ENCODE results near the gene RASSF4.
A peak's percentile ranks its signal among the peaks of the same experiment; 100 is the strongest.

RASSF4 gene

DNA sequence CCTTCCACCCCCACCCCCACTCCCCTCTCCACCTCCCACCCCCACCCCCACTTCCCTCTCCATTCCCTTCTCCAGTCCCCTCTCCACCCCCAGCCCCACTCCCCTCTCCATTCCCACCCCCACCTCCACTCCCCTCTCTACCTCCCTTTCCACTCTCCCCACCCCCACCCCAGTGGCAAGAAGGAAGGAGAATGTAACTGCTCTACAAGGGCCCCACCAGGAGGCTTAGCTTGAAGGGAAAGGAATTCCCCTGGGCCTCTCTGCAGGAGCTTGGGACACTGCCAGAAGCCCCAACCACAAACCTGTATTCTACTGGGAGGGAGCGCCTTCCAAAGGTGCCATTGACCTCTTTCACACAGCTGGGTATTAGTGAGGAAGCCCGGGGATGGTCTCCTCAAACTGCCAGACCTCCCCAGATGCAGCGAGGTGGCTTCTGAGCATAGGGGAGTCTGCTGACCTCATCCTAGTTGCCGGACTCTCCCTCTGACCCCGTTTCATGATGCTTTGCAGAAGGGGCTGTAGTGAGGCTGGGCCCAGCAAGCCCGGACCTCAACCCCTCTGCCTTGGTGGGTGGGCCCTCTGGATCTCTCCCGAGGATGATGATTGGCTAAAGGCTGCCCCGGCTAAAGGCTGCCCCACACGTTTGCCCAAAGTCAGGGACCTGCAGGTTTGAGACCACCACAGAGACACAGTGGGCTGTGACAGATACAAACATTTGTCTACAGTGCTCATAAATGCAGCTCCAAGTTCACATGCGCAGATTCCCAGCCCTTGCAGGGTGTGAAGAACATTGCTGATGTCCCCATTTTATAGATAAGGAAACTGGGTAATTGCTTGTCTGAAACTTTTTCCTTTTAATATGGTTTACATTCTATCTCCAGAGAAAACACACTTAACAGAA, 16.1 kb downstream of the RASSF4 start:
- TF ChIP-seq, protein P1, sequence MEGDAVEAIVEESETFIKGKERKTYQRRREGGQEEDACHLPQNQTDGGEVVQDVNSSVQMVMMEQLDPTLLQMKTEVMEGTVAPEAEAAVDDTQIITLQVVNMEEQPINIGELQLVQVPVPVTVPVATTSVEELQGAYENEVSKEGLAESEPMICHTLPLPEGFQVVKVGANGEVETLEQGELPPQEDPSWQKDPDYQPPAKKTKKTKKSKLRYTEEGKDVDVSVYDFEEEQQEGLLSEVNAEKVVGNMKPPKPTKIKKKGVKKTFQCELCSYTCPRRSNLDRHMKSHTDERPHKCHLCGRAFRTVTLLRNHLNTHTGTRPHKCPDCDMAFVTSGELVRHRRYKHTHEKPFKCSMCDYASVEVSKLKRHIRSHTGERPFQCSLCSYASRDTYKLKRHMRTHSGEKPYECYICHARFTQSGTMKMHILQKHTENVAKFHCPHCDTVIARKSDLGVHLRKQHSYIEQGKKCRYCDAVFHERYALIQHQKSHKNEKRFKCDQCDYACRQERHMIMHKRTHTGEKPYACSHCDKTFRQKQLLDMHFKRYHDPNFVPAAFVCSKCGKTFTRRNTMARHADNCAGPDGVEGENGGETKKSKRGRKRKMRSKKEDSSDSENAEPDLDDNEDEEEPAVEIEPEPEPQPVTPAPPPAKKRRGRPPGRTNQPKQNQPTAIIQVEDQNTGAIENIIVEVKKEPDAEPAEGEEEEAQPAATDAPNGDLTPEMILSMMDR (IDR thresholded peaks at IDR 0.05; ENCODE audit: unreplicated experiment in 3 of 3): no peak
- no peaks in the 10 kb centered on the region for H3K9me3 Mint-ChIP-seq
- H3K27me3 Mint-ChIP-seq (ENCODE audit: low read depth): no peaks in the 10 kb centered on the region
- peaks cover 16% of the 10 kb centered on the region for H3K36me3 Mint-ChIP-seq (ENCODE audit: low read depth)
- H3K4me1 Mint-ChIP-seq: peaks cover 63% of the 10 kb centered on the region
- H3K27ac Mint-ChIP-seq: peak overlapping the region; percentile 83 to 94 (median 89)
- H3K4me3 Mint-ChIP-seq: peak overlapping the region; percentile 63 to 79 (median 69)

DNA sequence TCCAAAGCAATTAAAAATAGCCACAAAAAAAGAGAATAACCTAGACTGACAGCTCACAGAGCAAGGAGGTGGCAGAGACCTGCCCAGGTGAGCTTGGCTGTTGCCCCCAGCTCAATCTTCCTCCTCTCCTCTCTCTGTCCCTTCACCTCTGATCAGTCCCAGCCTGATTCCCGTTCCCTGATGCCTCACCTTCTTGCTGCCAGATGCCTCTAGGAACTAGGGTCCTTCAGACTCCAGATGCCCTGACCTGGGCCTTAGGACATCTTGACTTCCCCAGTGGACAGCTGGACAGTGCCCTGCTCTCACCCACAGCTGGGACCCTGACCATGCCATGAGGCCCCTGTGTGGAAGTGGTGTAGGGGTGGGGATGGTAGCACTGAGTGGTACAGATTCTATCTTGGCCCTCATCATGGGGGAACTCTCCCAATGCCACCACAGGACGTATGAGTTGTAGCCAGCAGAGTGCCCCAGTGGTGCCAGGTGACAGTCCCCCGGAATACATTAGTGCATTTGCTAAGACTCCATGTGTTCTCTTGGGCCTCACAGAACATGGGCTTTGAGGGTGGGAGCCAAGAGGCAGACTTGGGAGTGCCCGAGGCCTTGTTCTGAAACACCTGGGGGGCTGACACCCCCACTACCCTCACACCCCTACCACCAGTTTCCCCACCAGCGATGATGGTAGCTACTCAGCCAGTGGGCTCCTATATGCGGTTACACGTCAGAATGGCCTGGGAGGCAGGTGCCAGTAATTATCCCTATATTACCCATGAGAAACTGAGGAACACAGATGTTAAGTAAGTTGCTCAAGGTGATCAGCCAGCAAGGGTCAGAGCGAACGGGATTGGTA, 17.0 kb downstream of the RASSF4 start:
- H3K27me3 Mint-ChIP-seq (ENCODE audit: low read depth): no peaks in the 10 kb centered on the region
- no peaks in the 10 kb centered on the region for H3K9me3 Mint-ChIP-seq
- H3K4me3 Mint-ChIP-seq: peak overlapping the region; percentile 63 to 79 (median 69)

DNA sequence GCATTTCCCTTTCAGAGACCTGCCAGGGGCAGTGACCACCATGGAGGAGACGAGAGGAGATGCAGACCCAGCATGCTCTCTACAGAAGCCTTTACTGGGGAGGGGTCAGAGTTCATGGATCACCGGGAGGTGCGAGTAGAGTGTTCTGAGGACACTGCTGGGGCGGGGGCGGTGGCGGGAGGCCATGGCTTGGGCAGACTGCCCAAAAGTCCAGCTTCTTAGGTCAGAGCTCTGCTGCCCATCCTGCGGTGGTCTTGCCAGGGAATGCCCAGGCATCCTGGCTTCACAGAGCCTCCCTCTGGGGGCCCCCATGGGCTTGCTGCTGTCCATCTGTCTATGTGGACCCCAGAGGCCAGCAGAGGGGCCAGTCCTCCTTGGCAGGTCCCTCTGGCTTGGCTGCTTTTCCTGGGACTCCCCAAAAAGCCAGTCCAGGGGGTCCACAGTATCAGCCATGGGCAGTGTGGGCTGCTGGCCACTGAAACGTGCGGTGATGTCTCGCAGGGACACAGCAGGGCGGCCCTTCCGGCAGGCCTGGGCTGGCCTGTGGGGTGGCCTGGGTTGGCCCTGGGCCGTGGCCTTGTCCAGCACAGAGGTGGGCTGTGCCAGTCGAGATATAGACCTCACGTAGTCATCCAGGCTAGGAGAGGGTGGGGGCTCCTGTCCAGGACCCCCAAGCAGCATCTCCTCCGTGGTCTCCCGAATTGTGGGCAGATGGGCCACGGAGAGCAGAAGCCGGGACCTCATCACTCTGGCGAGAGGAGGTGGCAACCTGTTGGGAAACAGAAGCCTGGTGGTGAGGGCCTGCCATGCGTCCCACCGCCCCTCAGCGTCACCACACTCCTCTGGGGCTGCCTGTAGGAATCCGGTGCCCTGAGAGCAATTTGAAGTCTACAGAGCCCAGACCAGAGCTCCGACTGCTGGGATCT, 17.9 kb downstream of the RASSF4 start:
- TF ChIP-seq, protein P1 (IDR thresholded peaks at IDR 0.05; ENCODE audit: unreplicated experiment in 3 of 3): no peak
- Mint-ChIP-seq H3K27ac (peak overlapping the region; percentile 97 to 99 (median 98)), H3K4me1 (peaks cover 68% of the 10 kb centered on the region), H3K9me3 (no peaks in the 10 kb centered on the region), H3K36me3 (ENCODE audit: low read depth) (peaks cover 3% of the 10 kb centered on the region), H3K4me3 (peak overlapping the region; percentile 84 to 93 (median 92)), H3K27me3 (ENCODE audit: low read depth) (no peaks in the 10 kb centered on the region)

More for the DNA sequence above, 17.0 kb downstream of the RASSF4 start:
- peaks cover 67% of the 10 kb centered on the region for H3K4me1 Mint-ChIP-seq
- TF ChIP-seq, protein P1 (IDR thresholded peaks at IDR 0.05; ENCODE audit: unreplicated experiment in 3 of 3): no peak
- H3K27ac Mint-ChIP-seq: peak overlapping the region; percentile 83 to 94 (median 89)
- H3K36me3 Mint-ChIP-seq (ENCODE audit: low read depth): peaks cover 10% of the 10 kb centered on the region

DNA sequence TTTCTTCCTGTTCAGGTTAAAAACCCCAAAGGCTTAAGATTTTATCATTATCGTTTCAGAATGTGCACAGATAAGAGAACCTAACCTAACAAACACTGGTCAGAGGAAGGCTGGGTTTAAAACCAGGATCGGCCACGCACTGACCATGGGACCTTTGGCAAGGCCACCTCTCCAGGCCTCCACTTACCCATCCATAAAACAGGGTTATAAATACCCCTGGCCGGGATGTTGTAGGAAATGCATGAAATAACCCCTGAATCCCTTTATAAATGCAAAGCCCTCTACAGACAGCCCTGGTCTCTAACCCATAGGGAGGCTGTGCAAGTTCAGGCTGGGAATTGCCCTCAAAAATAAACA, 18.6 kb downstream of the RASSF4 start:
- Mint-ChIP-seq H3K27ac (peak overlapping the region; percentile 97 to 99 (median 98)), H3K36me3 (ENCODE audit: low read depth) (no peaks in the 10 kb centered on the region), H3K4me1 (peaks cover 67% of the 10 kb centered on the region), H3K4me3 (peak overlapping the region; percentile 84 to 93 (median 92)), H3K9me3 (no peaks in the 10 kb centered on the region), H3K27me3 (ENCODE audit: low read depth) (no peaks in the 10 kb centered on the region)
- TF ChIP-seq, protein P1 (IDR thresholded peaks at IDR 0.05; ENCODE audit: unreplicated experiment in 3 of 3): no peak

DNA sequence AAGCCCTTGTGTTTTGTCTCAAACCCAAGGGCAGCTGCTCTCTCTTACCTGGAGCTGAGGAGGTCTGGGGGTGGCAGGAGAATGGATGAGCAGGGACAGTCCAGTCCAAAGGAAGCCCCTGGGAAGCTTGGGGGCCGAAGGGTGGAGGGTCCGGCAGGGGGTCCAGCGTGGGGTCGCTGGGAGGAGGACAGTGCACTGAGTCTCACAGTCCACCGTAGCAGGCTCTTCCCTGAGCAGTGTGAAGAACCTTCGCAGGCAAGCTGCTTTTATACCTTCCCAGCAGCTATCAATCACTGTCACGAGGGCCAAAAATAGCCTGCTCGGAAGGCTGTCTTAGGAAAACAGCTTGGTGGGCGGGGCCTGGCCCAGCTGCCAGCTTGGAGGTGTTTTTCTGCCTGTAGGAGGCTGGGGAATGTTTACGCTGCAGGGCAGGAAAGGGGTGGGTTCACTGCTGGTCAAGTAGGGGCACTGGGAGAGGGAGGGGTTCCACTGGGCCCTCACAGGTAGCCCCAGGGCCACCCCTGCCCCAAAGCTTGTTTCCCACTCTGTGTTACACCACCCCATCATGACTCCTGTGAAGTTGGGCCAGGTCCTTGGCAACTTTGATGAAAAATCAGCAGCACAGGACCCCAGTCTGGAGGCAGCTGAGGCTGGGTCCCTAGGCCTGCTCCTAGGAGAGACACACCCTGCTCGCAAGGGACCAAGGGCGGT, 19.1 kb downstream of the RASSF4 start, which contains the start of gene DEPP1:
DEPP1 (minus strand) TSS at position 240 of the 711 bp plus-strand sequence. CDS start 779 bp downstream, outside the sequence.
- no peaks in the 10 kb centered on the region for H3K36me3 Mint-ChIP-seq (ENCODE audit: low read depth)

More for the DNA sequence above, 19.1 kb downstream of the RASSF4 start, which contains the start of gene DEPP1:
- H3K9me3 Mint-ChIP-seq: no peaks in the 10 kb centered on the region
- peaks cover 62% of the 10 kb centered on the region for H3K4me1 Mint-ChIP-seq
- TF ChIP-seq, protein P1 (IDR thresholded peaks at IDR 0.05; ENCODE audit: unreplicated experiment in 3 of 3): peak in 2 of 3 experiments; percentile 7 to 14
- no peaks in the 10 kb centered on the region for H3K27me3 Mint-ChIP-seq (ENCODE audit: low read depth)
- H3K27ac Mint-ChIP-seq: peak within 1 kb of the TSS; percentile 97 to 99 (median 98)
- H3K4me3 Mint-ChIP-seq: peak within 1 kb of the TSS; percentile 84 to 93 (median 92)
